GM12801 (cell line): Measurements from ENCODE around the gene IPO9.

Source experiments
- TF ChIP-seq, protein P1 (sequence below): IDR thresholded peaks from one replicate; pipeline ENCODE4 v1.5.1; 2011; ENCODE audit warnings: control low read depth; ENCODE audit not compliant: insufficient read length; ENCODE audit errors: extremely low read depth

IPO9 gene

DNA sequence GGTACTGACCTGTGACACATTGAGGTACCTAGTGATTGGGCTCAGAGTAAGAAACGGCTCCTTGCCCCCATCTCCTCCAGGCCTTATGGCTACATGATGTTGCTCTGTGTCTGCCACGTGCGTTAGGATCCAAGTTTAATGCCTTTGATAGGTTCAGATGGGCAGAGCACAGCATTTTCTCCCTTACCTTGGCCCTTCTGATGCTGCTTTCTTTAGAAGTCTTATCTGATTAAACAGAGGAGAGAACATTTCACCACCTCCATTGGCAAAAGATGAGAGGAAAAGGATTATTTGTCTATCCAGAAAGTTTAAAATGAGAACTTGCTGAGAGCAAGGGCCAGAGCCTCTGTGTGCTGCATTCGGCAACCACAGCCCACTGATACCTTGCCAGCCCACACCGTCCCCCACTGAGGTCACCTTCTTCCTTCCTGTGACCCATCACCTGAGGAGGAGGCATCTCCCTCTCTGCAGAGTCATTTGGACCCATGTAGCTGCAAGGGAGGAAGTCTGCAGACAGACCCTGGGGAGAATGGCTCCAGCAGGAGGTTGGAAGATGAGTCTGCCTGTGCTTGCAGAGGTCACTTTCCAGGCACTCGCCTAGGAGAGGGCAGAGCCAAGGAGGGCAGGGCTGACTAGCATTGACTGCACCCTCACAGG lies 76.4 kb downstream of the IPO9 start:
- TF ChIP-seq, protein P1, sequence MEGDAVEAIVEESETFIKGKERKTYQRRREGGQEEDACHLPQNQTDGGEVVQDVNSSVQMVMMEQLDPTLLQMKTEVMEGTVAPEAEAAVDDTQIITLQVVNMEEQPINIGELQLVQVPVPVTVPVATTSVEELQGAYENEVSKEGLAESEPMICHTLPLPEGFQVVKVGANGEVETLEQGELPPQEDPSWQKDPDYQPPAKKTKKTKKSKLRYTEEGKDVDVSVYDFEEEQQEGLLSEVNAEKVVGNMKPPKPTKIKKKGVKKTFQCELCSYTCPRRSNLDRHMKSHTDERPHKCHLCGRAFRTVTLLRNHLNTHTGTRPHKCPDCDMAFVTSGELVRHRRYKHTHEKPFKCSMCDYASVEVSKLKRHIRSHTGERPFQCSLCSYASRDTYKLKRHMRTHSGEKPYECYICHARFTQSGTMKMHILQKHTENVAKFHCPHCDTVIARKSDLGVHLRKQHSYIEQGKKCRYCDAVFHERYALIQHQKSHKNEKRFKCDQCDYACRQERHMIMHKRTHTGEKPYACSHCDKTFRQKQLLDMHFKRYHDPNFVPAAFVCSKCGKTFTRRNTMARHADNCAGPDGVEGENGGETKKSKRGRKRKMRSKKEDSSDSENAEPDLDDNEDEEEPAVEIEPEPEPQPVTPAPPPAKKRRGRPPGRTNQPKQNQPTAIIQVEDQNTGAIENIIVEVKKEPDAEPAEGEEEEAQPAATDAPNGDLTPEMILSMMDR = no peak

DNA sequence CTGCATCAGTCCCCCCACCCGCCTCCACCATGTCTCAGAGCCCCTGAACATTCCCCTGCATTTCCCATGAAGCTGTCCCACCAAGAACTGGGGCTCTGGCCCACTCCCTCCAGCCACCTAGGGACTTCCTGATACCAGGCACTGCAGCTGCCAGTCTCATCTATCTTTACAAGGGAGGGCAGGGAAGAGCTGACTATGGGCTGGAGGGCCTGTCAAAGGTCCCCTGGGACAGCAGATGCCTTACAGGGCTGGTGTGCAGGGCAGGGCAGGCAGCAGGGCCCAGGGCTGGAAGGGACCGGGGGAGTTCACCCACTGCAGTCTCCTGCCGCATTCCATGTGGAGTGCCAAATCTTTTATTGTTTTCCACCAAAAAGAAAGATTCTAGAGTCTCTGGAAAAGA lies 77.4 kb downstream of the IPO9 start:
- TF ChIP-seq, protein P1 = no peak

DNA sequence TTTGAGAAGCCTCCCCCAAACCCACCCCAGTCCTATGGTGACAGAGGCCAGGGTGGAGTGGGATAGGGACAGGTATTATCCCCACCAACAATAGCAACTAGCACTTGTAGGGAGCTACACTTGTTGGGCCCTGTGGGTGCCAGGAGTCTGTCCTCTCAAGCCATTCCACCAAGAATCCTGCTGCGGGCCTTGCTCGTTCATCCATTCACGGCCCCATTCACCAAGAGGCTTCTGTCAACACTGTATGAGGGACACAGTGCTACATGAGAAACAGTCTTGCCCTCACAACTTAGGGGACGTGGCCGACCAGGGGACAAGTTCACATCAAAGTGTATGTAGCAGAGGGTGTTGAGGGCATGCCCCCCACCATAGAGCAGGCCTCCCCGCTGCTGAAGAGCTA lies 78.7 kb downstream of the IPO9 start:
- TF ChIP-seq, protein P1 = no peak

DNA sequence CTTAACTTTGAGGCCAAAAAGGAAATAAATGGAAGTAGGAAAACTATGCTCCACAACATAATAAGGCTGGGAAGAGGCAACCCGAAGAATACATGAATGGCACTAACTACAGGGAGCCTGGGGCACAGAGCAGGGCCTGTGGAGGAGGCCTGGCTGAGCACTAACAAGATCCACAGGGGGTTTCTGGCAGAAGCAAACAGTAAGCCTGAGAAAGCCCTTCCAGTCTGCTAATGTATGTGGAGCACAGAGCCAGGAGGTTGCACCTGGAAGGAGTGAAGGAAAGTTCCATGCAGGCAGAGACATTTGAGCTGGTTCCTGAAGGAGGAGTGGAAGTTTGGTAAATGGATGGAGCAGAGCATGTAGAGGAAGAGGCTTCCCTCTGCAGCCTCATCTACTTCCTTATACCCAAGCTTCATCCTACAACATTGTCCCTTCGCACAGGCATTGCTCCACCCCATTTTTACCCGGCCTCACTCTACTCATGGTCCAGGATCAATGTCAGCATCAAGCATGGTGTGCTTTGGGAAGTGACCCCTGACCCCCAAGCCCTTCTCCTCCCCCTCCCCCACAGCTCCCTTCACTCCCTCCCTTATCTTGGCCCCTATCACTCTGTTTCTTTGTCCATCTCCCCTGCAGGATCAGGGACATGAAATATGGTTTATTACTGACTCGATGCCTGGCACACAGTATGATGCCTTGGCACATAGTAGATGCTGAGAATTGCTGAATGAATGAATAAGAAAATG lies 83.0 kb downstream of the IPO9 start:
- TF ChIP-seq, protein P1 = no peak

DNA sequence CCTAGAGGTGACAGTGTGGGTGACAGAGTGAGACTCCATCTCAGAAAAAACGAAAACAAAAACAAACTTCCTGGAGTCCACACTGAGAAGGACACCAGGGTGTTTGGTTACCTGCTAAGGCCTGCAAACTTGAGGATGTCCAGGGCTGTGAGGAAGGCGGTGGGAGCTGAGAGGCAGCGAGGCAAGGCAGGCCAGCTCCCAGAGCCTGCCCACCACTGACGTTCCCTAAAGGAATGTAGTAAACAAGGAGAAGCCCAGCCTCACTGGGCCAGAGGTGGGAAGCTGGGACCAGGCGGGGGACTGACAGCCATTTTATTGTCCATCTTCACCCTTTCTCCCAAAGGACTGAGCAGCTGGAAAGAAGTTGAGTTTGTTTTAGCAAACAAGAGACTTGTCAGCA lies 83.9 kb downstream of the IPO9 start:
- TF ChIP-seq, protein P1 = no peak

DNA sequence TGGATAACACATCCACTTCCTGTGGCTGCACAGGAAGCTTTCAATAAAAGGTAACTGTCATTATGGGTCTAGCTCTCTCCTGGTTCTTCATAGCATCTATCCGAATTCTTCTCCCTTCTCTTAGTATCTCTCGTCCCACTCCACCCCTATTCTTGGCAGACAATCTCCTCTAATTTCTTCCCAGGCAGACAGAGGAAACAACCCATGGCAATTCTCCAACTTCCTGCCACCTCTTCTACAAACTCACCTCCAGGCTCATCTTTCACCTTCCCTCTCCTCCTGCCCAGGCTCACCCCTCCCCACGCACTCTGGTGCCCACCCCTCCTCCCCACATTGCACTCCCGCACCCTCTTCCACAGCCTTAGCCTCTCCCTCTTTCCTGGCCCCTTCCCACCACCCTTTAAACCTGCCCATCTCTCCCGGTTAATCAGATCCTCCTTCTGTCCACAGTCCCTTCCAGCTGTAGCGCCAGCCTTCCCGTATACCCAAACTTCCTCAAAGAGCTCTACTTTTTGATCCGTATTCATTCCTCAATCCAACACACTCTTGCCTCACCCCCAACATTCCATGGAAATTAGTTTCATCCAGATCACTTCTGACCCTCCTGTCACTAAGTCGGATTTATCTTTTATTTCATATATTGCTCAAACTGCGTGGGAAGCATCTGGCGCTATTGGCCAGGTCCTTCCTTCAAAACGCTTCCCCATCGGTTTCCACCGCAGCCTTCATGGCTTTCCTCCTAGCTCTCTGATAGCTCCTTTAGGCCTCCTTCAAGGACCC lies 85.7 kb downstream of the IPO9 start:
- TF ChIP-seq, protein P1 = no peak

DNA sequence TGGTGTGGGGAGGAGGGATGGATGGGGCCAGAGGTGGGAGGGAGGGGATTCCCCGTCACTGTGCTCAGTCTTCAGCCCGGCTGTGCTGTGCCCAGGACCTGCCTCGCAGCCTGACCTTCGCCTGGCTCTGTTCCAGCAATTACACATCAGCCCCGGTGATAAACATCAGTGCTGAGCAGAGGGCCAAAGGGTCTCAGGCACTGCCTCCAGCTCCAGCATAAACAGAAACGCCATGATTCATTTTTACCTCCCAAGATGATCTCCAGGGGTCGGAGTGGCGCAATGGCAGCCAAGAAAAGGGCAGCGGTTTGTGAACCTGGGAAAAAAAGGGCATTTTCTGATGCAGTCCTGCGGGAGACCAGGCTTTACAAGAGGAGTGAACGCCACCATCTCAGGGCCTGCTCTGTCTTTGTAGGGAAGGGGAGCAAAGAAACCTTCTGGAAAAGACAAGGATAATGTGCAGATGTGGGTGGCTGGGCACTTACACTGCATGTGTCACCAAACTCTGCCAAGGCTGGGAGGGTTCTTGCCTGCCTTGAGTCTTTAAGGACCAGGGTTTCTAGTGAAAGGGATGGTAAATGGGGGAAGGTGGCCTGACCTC lies 87.8 kb downstream of the IPO9 start:
- TF ChIP-seq, protein P1 = no peak
